ENCODE data around the gene ACOT11. TPM values are rescaled to one million over a fixed set of nuclear protein-coding genes. Genes with fewer than 3 reads are reported as not detected.

Gene ACOT11
- total RNA-seq, 2 experiments from 2014 or later, result 1.0 to 1.3 TPM

DNA sequence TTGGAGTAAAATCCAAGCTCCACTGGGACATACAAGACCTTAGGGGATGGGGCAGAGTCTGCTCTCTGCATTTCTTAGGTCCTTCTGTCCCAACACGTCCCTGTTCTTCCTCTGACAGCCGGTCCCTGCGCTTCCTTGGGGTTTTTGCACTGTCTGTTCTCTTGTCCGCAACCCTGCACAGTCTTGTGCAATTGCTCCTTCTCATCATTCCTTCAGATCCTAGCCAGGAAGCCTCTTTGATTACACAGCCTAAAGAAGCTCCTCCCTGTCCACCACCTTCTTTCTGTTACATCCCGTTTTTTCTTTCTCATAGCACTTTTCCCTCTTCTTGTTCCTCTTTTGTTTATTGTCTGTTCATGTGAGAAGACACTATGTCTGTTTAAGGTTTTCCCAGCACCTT lies 19.9 kb downstream of the ACOT11 start:
- no peak overlapping the region for H3K4me3 Mint-ChIP-seq
- H3K27ac Mint-ChIP-seq, result no peak overlapping the region
- no peak for DNase-seq
- H3K27me3 Mint-ChIP-seq, result no peaks in the 10 kb centered on the region
- H3K36me3 Mint-ChIP-seq, result no peaks in the 10 kb centered on the region
- H3K4me1 Mint-ChIP-seq, result peaks cover 2% of the 10 kb centered on the region
- no peaks in the 10 kb centered on the region for H3K9me3 Mint-ChIP-seq

DNA sequence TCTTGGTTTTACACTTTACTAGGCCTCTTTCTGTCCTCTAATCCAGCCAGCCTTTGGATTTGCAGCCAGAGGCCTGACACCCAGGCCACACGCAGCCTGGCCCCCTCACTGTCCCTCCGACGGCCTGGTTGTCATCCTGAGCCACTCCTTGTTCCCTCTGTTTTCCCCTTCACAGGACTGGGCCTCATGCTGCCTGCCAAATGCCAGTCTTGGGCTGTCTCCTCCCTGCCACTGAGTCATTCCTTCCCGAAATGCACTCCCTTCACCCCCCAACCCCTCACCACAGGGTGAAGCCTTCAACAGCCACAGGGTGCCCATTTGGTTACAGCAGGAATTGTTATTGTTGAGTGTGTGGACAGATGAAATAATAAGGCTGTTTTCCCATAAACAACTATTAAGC lies 21.3 kb downstream of the ACOT11 start:
- Mint-ChIP-seq H3K4me1 (peaks cover under 1% of the 10 kb centered on the region), H3K36me3 (no peaks in the 10 kb centered on the region), H3K9me3 (no peaks in the 10 kb centered on the region), H3K27ac (no peak overlapping the region), H3K27me3 (no peaks in the 10 kb centered on the region), H3K4me3 (no peak overlapping the region)
- DNase-seq, result no peak

DNA sequence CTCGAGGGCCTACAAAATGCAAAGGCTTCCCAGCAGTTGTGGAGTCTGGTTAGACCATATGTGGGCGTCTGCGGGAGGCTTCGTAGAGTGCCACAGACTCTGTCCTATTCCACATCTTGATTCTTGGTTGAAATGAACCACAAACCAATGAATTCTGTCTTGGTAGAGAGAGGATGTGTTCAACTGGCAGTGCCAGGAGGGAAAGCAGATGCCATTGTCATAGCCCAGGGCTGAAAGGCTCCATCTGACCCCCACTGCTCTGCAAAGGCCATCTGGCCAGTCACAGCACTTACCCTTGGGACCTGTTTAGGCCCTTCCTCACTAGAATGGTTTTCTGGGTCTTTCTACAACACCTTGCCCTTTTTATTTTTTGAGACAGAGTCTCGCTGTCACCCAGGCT lies 22.1 kb downstream of the ACOT11 start:
- no peaks in the 10 kb centered on the region for H3K9me3 Mint-ChIP-seq
- no peaks in the 10 kb centered on the region for H3K4me1 Mint-ChIP-seq
- H3K27me3 Mint-ChIP-seq, result no peaks in the 10 kb centered on the region
- H3K4me3 Mint-ChIP-seq, result no peak overlapping the region
- H3K27ac Mint-ChIP-seq, result no peak overlapping the region
- no peak for DNase-seq
- no peaks in the 10 kb centered on the region for H3K36me3 Mint-ChIP-seq

- H3K36me3 Mint-ChIP-seq, result no peaks in the 10 kb centered on the region
- no peak overlapping the region for H3K4me3 Mint-ChIP-seq
- no peak for DNase-seq
- H3K9me3 Mint-ChIP-seq, result no peaks in the 10 kb centered on the region
- H3K27ac Mint-ChIP-seq, result no peak overlapping the region
- no peaks in the 10 kb centered on the region for H3K27me3 Mint-ChIP-seq
- H3K4me1 Mint-ChIP-seq, result no peaks in the 10 kb centered on the region
Measured at GRCh38 chr1:54571326-54571725, 23.3 kb downstream of the ACOT11 start.

GRCh38 chr1:54571803-54572541 lies 23.9 kb downstream of the ACOT11 start:
- no peaks in the 10 kb centered on the region for H3K4me1 Mint-ChIP-seq
- no peak overlapping the region for H3K4me3 Mint-ChIP-seq
- H3K27ac Mint-ChIP-seq, result no peak overlapping the region

DNA sequence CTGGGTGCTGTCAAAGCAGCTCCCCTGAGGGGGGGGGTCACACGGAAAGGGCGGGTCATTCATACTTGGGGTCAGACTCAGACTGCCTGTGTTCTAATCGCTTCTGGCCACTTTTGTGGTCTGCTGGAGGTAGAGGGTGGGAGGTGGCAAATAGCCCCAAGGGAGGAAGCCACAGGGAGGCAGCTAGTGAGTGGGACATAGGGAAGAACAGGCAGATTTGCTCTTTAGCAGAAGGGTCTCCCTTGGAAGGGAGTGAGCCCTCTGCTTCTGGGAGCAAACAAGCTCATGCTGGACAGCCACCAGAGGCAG lies 24.5 kb downstream of the ACOT11 start:
- Mint-ChIP-seq H3K4me1 (no peaks in the 10 kb centered on the region), H3K27ac (no peak overlapping the region), H3K27me3 (no peaks in the 10 kb centered on the region), H3K4me3 (no peak overlapping the region), H3K9me3 (no peaks in the 10 kb centered on the region), H3K36me3 (no peaks in the 10 kb centered on the region)
- DNase-seq, result no peak

More at GRCh38 chr1:54571803-54572541, 23.9 kb downstream of the ACOT11 start:
- Mint-ChIP-seq H3K27me3 (no peaks in the 10 kb centered on the region), H3K36me3 (no peaks in the 10 kb centered on the region), H3K9me3 (no peaks in the 10 kb centered on the region)
- no peak for DNase-seq

DNA sequence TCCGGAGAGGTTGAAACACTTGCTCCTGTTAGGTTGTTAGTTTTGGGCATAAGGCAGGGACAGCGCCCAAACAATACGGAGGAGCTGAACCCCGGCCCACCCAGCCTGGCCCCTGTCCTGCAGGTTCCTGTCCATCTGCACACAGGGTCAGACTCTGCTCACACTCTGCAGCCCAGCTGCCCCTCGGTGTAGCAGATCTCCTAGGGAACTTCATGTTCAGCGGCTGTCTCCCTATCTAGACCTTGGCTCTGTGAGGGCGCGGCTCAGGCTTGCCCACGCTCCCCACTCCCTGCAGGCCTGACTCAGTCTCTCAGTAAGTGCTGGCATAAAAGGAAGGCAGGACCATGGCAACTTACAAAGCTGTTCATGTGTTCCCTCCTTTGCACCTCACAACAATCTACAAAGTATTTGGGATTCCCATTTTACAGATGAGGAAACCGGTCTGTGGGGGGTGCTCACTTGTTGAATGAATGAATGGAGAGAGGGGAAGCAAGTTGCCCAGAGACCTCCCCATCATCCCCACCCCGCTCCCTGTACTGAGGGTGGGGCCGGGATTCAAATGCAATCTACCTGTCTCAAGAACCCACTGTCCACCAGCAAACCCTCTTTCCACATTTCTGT lies 26.2 kb downstream of the ACOT11 start:
- no peak overlapping the region for H3K27ac Mint-ChIP-seq
- H3K9me3 Mint-ChIP-seq, result no peaks in the 10 kb centered on the region
- no peaks in the 10 kb centered on the region for H3K4me1 Mint-ChIP-seq
- H3K27me3 Mint-ChIP-seq, result no peaks in the 10 kb centered on the region
- DNase-seq, result no peak
- H3K4me3 Mint-ChIP-seq, result no peak overlapping the region
- H3K36me3 Mint-ChIP-seq, result no peaks in the 10 kb centered on the region

DNA sequence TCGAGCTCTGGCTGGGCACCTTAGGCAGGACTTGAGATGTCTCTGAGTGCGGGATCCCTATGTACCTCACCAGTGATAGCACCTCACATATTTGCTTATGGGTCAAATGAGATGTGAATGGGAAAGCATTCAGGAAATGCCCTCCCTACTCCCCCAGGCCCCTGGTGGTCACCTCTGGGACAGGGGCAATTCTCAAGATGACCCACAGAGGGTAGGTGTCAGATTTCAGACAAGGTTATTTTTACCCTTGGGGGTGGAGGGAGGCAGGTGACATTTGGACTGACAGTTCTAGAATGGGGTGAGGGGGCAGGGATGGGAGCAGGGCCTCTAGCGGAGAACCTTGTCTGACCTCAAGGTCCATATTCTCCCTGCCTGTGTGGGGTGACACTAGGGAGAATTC lies 27.1 kb downstream of the ACOT11 start:
- no peaks in the 10 kb centered on the region for H3K9me3 Mint-ChIP-seq
- no peak overlapping the region for H3K4me3 Mint-ChIP-seq
- no peaks in the 10 kb centered on the region for H3K36me3 Mint-ChIP-seq
- H3K27ac Mint-ChIP-seq, result no peak overlapping the region
- H3K4me1 Mint-ChIP-seq, result no peaks in the 10 kb centered on the region
- H3K27me3 Mint-ChIP-seq, result no peaks in the 10 kb centered on the region
- no peak for DNase-seq

- H3K27ac Mint-ChIP-seq, result no peak overlapping the region
- no peak overlapping the region for H3K4me3 Mint-ChIP-seq
- DNase-seq, result no peak
- H3K36me3 Mint-ChIP-seq, result no peaks in the 10 kb centered on the region
- H3K4me1 Mint-ChIP-seq, result no peaks in the 10 kb centered on the region
- no peaks in the 10 kb centered on the region for H3K27me3 Mint-ChIP-seq
- no peaks in the 10 kb centered on the region for H3K9me3 Mint-ChIP-seq
Measured at GRCh38 chr1:54575605-54576290, 27.7 kb downstream of the ACOT11 start.

DNA sequence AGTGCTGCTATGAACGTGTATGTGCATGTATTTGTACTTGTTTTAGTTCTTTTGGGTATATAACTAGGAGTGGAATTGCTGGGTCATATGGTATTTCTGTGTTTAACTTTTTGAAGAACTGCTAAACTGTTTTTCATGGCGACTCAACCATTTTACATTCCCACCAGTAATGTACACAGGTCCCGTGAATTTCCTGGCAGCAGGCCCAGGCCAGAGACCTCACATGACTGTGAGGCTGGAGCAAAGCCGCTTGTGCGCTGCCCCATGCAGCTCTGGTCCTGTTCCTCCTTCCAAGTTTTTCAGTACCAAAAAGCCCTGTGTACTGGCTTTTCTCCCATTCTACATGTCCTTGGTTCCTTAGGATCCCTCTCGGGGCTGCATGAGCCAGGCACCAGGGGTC lies 29.6 kb downstream of the ACOT11 start:
- H3K4me1 Mint-ChIP-seq, result no peaks in the 10 kb centered on the region
- no peaks in the 10 kb centered on the region for H3K36me3 Mint-ChIP-seq
- no peaks in the 10 kb centered on the region for H3K27me3 Mint-ChIP-seq
- no peak overlapping the region for H3K4me3 Mint-ChIP-seq
- no peak overlapping the region for H3K27ac Mint-ChIP-seq
- no peaks in the 10 kb centered on the region for H3K9me3 Mint-ChIP-seq
- DNase-seq, result no peak

DNA sequence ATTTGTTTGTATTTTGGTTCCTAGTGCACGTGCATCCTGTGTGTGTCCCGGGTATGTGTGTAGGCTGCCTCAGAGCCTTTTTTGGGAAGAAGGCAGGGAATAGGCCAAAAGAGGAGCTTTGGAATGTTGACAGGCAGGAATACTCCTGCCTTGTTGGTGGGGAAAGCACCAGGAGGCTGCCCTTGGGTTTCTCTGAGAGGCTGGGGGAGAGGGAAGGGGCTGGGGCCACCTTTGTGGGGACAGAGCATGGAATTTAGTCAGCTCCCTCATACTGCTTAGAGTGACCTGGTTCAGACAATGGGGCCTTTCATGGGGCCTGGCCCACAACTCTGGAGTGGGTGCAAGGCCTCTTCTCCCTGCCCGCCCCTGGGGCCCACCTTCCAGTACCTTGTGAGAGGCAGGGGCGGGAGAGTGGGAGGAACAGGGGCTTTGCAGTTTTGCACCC lies 31.3 kb downstream of the ACOT11 start:
- H3K27ac Mint-ChIP-seq, result no peak overlapping the region
- no peaks in the 10 kb centered on the region for H3K4me1 Mint-ChIP-seq
- H3K4me3 Mint-ChIP-seq, result no peak overlapping the region
- no peaks in the 10 kb centered on the region for H3K36me3 Mint-ChIP-seq
- no peak for DNase-seq
- no peaks in the 10 kb centered on the region for H3K27me3 Mint-ChIP-seq
- H3K9me3 Mint-ChIP-seq, result no peaks in the 10 kb centered on the region

DNA sequence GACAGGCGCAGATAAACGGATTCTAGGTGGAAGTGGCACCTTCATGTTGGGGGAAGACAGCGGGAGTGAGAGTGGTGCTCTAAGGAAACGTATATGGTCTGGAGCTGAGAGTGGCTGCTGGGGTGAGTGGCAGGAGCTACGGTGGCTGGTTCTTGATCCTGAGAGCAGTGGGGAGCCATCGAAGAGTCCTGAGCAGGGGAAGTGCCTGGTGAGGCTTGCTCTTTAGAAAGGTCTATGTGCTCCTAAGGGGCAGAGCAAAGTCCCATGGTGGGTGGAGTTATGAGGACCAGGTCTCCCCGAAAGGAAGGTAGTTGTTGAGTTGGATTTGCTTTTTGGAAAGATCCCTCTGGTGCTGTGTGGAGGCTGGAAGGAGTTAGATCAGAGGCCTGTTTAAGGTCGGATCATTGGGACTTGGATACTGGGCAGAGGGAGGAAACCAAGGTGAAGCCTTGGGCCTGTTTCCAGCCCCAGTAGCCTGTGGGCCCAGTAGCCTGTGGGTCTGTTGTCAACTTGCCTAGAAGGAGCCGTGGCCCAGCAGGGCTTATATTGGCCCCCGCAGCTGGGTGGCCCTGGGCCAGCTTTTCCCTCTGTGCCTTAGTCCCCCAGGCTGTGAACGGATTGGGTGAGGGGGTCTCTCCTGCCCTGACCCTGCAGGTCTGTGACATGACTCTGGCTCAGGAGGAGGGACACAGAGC lies 33.0 kb downstream of the ACOT11 start:
- Mint-ChIP-seq H3K4me3 (no peak overlapping the region), H3K4me1 (no peaks in the 10 kb centered on the region), H3K9me3 (no peaks in the 10 kb centered on the region), H3K27me3 (no peaks in the 10 kb centered on the region), H3K27ac (no peak overlapping the region), H3K36me3 (no peaks in the 10 kb centered on the region)
- DNase-seq, result no peak

DNA sequence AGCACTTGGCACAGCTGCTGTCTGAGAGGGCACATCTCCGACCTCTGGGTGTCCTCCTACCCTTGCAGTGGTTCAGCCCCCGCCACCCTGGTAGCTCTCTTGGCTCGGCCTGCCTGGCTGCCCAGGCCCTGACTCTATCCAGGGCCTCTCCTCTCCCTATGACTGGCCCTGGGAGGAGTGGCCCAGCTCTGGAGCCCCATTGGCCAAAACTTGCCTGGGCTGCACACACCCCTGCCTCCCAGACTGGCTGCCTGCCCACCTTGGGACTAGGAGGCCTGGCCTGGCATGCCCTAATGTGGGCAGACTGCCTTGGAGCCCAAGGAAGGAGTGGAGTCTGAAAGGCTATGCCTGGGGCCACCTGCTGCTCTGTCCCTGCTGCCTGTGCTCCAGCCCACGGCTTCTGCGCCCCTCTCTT lies 33.6 kb downstream of the ACOT11 start:
- no peak overlapping the region for H3K27ac Mint-ChIP-seq
- no peaks in the 10 kb centered on the region for H3K9me3 Mint-ChIP-seq
- H3K4me3 Mint-ChIP-seq, result no peak overlapping the region
- no peaks in the 10 kb centered on the region for H3K27me3 Mint-ChIP-seq
- DNase-seq, result no peak
- H3K36me3 Mint-ChIP-seq, result no peaks in the 10 kb centered on the region
- H3K4me1 Mint-ChIP-seq, result no peaks in the 10 kb centered on the region

GRCh38 chr1:54582566-54583306 lies 34.7 kb downstream of the ACOT11 start:
- Mint-ChIP-seq H3K27me3 (no peaks in the 10 kb centered on the region), H3K4me1 (no peaks in the 10 kb centered on the region), H3K36me3 (no peaks in the 10 kb centered on the region), H3K9me3 (no peaks in the 10 kb centered on the region), H3K27ac (no peak overlapping the region), H3K4me3 (no peak overlapping the region)
- DNase-seq, result no peak

- no peak for DNase-seq
- H3K27me3 Mint-ChIP-seq, result no peaks in the 10 kb centered on the region
- no peak overlapping the region for H3K27ac Mint-ChIP-seq
Measured at GRCh38 chr1:54583307-54583686, 35.3 kb downstream of the ACOT11 start.

More at GRCh38 chr1:54583307-54583686, 35.3 kb downstream of the ACOT11 start:
- Mint-ChIP-seq H3K4me1 (peaks cover 2% of the 10 kb centered on the region), H3K4me3 (no peak overlapping the region), H3K9me3 (no peaks in the 10 kb centered on the region), H3K36me3 (no peaks in the 10 kb centered on the region)
